ENCODE data around the gene RARRES1. TPM values are rescaled to one million over a fixed set of nuclear protein-coding genes. Genes with fewer than 3 reads are reported as not detected.

Gene RARRES1
- polyA plus RNA-seq, 1 donor: 111 TPM

- DNase-seq: no peak
- no peak overlapping the region for H3K4me3 ChIP-seq (ENCODE audit: low read length)
- H3K27me3 ChIP-seq (ENCODE audit: control insufficient read depth, insufficient read depth, low read length): no peaks in the 10 kb centered on the region
- no peak overlapping the region for H3K27ac ChIP-seq (ENCODE audit: low read length)
- peaks cover 4% of the 10 kb centered on the region for H3K9me3 ChIP-seq (ENCODE audit: control insufficient read depth, low read depth, low read length)
- WGBS (ENCODE audit: insufficient coverage, low lambda C conversion rate): 83% methylated on average over 1 of the region's 7 CpGs
- H3K4me1 ChIP-seq (ENCODE audit: control insufficient read depth, insufficient read depth, low read length): peaks cover 18% of the 10 kb centered on the region
- H3K36me3 ChIP-seq (ENCODE audit: control insufficient read depth, insufficient read depth, low read length): peaks cover 5% of the 10 kb centered on the region
Observed at GRCh38 chr3:158735296-158736033, 3.2 kb upstream of the RARRES1 start.

DNA sequence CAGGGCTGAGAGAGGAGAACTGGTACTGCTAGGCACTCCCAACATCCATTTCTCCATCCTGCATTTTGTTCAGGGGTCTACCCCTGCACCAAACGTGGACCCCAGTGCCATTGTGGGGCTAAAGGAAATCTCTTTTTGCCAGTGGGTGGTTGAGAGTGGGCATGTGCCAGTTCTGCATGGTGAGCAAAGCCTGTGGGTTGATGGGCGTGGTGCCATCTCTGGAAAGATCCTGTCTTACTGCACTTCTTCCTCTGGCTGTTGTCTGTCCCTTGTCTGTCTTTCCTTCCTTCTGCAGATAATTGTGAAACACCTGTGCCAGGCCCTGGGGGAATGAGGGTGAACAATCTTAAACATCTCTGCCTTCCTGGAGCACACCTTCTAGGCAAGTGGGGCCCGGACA is 1.4 kb upstream of the RARRES1 start:
- peaks cover 18% of the 10 kb centered on the region for H3K4me1 ChIP-seq (ENCODE audit: control insufficient read depth, insufficient read depth, low read length)
- H3K9me3 ChIP-seq (ENCODE audit: control insufficient read depth, low read depth, low read length): peaks cover 4% of the 10 kb centered on the region
- WGBS (ENCODE audit: insufficient coverage, low lambda C conversion rate): no CpG with 5 or more reads among the region's 3 CpGs
- H3K27me3 ChIP-seq (ENCODE audit: control insufficient read depth, insufficient read depth, low read length): no peaks in the 10 kb centered on the region
- DNase-seq: no peak
- no peak overlapping the region for H3K4me3 ChIP-seq (ENCODE audit: low read length)
- peaks cover 5% of the 10 kb centered on the region for H3K36me3 ChIP-seq (ENCODE audit: control insufficient read depth, insufficient read depth, low read length)
- no peak overlapping the region for H3K27ac ChIP-seq (ENCODE audit: low read length)

DNA sequence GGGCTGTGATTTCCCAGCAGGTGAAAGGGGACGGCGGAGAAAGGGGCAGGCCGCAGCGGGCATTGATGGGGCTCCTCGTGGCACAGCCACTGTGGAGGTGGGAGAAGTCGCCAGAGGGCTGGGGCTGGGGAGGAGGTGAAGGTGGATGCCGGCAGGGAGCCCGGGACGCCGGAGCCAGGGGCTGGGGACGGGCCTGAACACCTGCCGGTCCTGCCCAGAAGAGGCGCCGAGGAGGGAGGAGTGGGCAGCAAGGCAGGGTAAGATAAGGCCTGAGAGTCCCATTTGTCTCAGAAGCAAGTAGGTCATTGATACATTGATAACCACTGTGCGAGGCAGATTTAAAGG is 571 bp upstream of the RARRES1 start:
- Histone ChIP-seq H3K36me3 (ENCODE audit: control insufficient read depth, insufficient read depth, low read length) (peaks cover 5% of the 10 kb centered on the region), H3K27ac (ENCODE audit: low read length) (peak overlapping the region; percentile 87), H3K4me1 (ENCODE audit: control insufficient read depth, insufficient read depth, low read length) (peaks cover 21% of the 10 kb centered on the region), H3K9me3 (ENCODE audit: control insufficient read depth, low read depth, low read length) (peaks cover 4% of the 10 kb centered on the region), H3K4me3 (ENCODE audit: low read length) (peak overlapping the region; percentile 72), H3K27me3 (ENCODE audit: control insufficient read depth, insufficient read depth, low read length) (no peaks in the 10 kb centered on the region)
- 40% methylated on average over 1 of the region's 15 CpGs for WGBS (ENCODE audit: insufficient coverage, low lambda C conversion rate)
- no peak for DNase-seq

DNA sequence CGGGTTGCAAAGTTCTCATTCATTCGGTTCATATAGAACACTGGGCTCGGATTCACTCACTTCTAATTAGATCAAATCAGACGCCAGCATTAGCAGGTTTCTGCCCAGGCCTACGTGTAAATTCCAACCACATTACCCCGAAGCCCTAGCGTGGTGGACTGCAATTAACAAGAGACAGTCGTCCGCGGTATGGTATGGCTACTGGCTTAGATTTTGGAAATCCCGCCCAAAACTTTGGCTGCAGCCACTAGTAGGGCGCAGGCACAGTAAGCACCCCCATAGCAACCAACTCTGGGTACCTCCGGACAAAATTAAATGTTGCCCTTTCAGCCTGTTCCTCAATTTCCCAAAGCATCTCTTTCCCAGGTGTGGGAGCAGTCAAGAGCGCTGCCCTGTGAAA is 771 bp downstream of the RARRES1 start:
- peaks cover 4% of the 10 kb centered on the region for H3K9me3 ChIP-seq (ENCODE audit: control insufficient read depth, low read depth, low read length)
- H3K36me3 ChIP-seq (ENCODE audit: control insufficient read depth, insufficient read depth, low read length): peaks cover 5% of the 10 kb centered on the region
- no peak for DNase-seq
- H3K27me3 ChIP-seq (ENCODE audit: control insufficient read depth, insufficient read depth, low read length): no peaks in the 10 kb centered on the region
- peaks cover 24% of the 10 kb centered on the region for H3K4me1 ChIP-seq (ENCODE audit: control insufficient read depth, insufficient read depth, low read length)
- peak overlapping the region; percentile 72 for H3K4me3 ChIP-seq (ENCODE audit: low read length)
- H3K27ac ChIP-seq (ENCODE audit: low read length): peak overlapping the region; percentile 87
- no CpG with 5 or more reads among the region's 14 CpGs for WGBS (ENCODE audit: insufficient coverage, low lambda C conversion rate)

DNA sequence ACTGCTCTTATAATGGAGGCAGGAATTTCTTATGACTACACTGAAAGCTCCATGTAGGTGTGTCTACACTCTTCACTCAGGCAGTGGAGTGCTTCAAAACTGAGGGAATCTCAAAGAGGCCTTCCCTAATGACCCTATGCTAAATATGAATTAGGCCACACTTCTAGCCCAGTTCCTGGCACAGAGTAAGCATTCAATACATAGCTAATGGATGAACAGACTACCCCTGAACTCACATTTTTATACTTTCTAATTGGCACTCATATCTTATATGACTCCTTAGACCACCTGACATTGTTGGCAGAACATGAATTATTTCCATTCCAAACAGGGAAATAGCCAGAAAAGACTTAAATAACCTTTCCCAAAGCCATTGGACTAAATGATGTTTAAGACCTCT is 3.4 kb downstream of the RARRES1 start:
- no peak overlapping the region for H3K4me3 ChIP-seq (ENCODE audit: low read length)
- H3K27ac ChIP-seq (ENCODE audit: low read length): no peak overlapping the region
- no peaks in the 10 kb centered on the region for H3K9me3 ChIP-seq (ENCODE audit: control insufficient read depth, low read depth, low read length)
- DNase-seq: no peak
- no peaks in the 10 kb centered on the region for H3K27me3 ChIP-seq (ENCODE audit: control insufficient read depth, insufficient read depth, low read length)
- H3K4me1 ChIP-seq (ENCODE audit: control insufficient read depth, insufficient read depth, low read length): peaks cover 42% of the 10 kb centered on the region
- H3K36me3 ChIP-seq (ENCODE audit: control insufficient read depth, insufficient read depth, low read length): no peaks in the 10 kb centered on the region

- H3K27me3 ChIP-seq (ENCODE audit: control insufficient read depth, insufficient read depth, low read length): no peaks in the 10 kb centered on the region
- H3K9me3 ChIP-seq (ENCODE audit: control insufficient read depth, low read depth, low read length): no peaks in the 10 kb centered on the region
- DNase-seq: no peak
- H3K4me3 ChIP-seq (ENCODE audit: low read length): no peak overlapping the region
- no peaks in the 10 kb centered on the region for H3K36me3 ChIP-seq (ENCODE audit: control insufficient read depth, insufficient read depth, low read length)
- H3K27ac ChIP-seq (ENCODE audit: low read length): no peak overlapping the region
- peaks cover 43% of the 10 kb centered on the region for H3K4me1 ChIP-seq (ENCODE audit: control insufficient read depth, insufficient read depth, low read length)
- 58% methylated on average over 4 of the region's 4 CpGs for WGBS (ENCODE audit: insufficient coverage, low lambda C conversion rate)
Observed at GRCh38 chr3:158728061-158728377, 4.2 kb downstream of the RARRES1 start.

- Histone ChIP-seq H3K4me3 (ENCODE audit: low read length) (no peak overlapping the region), H3K4me1 (ENCODE audit: control insufficient read depth, insufficient read depth, low read length) (peaks cover 46% of the 10 kb centered on the region), H3K27ac (ENCODE audit: low read length) (peak overlapping the region; percentile 3), H3K27me3 (ENCODE audit: control insufficient read depth, insufficient read depth, low read length) (no peaks in the 10 kb centered on the region), H3K36me3 (ENCODE audit: control insufficient read depth, insufficient read depth, low read length) (no peaks in the 10 kb centered on the region), H3K9me3 (ENCODE audit: control insufficient read depth, low read depth, low read length) (no peaks in the 10 kb centered on the region)
- 24% methylated on average over 5 of the region's 10 CpGs for WGBS (ENCODE audit: insufficient coverage, low lambda C conversion rate)
- DNase-seq: peak; percentile 44 to 70
Observed at GRCh38 chr3:158727206-158728060, 4.8 kb downstream of the RARRES1 start.

DNA sequence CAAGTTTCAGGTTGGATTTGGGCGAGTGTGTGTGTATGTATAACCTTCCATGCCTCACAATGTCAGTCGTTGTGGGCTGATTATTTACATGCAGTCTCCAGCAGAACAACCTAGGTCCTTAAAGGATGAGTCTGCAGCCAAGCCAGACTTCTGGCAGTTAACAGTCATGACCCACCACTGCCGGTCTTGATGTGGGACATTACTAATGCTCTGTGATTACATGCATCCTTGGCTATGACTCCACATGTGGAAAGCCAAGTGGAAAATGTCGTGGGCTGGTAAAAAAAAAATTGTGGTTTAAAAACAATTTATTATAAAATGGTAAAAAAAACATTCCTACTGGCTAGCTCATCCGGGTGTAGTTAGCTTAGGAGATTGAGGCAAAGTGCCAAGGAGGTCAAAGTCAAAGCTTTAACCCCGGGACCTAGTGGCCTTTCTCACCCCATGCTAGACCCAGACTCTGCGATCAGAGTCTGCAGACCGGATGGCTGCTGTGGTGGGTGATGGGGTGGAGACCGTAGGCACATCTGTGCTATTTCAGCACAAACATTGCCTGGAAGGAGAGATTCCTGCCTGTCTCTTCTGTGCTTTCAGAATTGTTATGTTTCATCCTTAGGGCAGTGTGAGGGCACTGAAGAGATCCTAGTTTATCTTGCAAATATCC is 6.8 kb downstream of the RARRES1 start:
- WGBS (ENCODE audit: insufficient coverage, low lambda C conversion rate): 75% methylated on average over 1 of the region's 9 CpGs

DNA sequence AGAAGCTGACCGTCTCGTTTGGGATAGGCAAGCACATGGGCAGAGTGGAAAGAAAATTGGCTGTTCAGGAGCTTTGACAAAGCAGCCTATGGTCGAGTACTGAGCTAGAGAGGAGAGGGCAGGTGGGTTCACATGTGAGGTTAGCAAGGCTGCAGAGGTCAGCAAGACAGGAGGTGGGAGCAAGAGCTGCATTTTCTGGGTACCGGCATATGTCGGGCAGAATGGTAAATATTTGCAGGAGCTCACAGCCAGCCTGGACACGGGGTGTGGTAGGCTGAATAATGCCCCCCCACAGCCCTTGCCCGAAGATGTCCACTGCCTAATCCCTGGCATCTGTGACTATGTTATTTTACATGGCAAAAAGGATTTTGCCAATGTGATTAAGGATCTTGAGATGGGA is 8.3 kb downstream of the RARRES1 start:
- Histone ChIP-seq H3K27me3 (ENCODE audit: control insufficient read depth, insufficient read depth, low read length) (no peaks in the 10 kb centered on the region), H3K4me1 (ENCODE audit: control insufficient read depth, insufficient read depth, low read length) (peaks cover 39% of the 10 kb centered on the region), H3K4me3 (ENCODE audit: low read length) (no peak overlapping the region), H3K27ac (ENCODE audit: low read length) (peak overlapping the region; percentile 74), H3K9me3 (ENCODE audit: control insufficient read depth, low read depth, low read length) (no peaks in the 10 kb centered on the region), H3K36me3 (ENCODE audit: control insufficient read depth, insufficient read depth, low read length) (peaks cover 11% of the 10 kb centered on the region)
- DNase-seq: no peak
- WGBS (ENCODE audit: insufficient coverage, low lambda C conversion rate): no CpG with 5 or more reads among the region's 7 CpGs

More for the DNA sequence above, 6.8 kb downstream of the RARRES1 start:
- Histone ChIP-seq H3K27ac (ENCODE audit: low read length) (peak overlapping the region; percentile 26), H3K4me1 (ENCODE audit: control insufficient read depth, insufficient read depth, low read length) (peaks cover 39% of the 10 kb centered on the region), H3K36me3 (ENCODE audit: control insufficient read depth, insufficient read depth, low read length) (peaks cover 7% of the 10 kb centered on the region), H3K27me3 (ENCODE audit: control insufficient read depth, insufficient read depth, low read length) (no peaks in the 10 kb centered on the region), H3K9me3 (ENCODE audit: control insufficient read depth, low read depth, low read length) (no peaks in the 10 kb centered on the region), H3K4me3 (ENCODE audit: low read length) (no peak overlapping the region)
- DNase-seq: peak in 1 of 2 donors; percentile 49

DNA sequence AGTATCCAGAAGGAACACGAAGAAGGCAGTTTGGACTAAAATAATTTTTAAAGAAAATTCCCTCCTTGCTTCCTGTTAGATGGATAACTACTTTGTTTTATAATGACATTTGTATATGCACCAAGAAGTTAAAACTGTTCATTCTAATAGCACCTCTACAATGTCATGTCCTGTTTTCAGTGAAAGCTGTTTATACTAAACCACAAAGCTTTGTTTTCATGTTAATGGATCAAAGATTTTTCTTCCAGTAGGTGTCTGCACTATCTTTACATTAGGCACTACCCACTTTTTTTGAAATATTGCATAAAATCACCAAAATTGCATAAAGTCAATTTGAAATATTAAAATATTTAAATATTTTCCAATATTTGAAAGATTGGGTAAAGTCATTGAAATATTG is 10.1 kb downstream of the RARRES1 start:
- 80% methylated on average over 1 of the region's 1 CpG for WGBS (ENCODE audit: insufficient coverage, low lambda C conversion rate)
- Histone ChIP-seq H3K27ac (ENCODE audit: low read length) (peak overlapping the region; percentile 29), H3K9me3 (ENCODE audit: control insufficient read depth, low read depth, low read length) (no peaks in the 10 kb centered on the region), H3K4me1 (ENCODE audit: control insufficient read depth, insufficient read depth, low read length) (peaks cover 34% of the 10 kb centered on the region), H3K27me3 (ENCODE audit: control insufficient read depth, insufficient read depth, low read length) (no peaks in the 10 kb centered on the region), H3K4me3 (ENCODE audit: low read length) (no peak overlapping the region), H3K36me3 (ENCODE audit: control insufficient read depth, insufficient read depth, low read length) (peaks cover 16% of the 10 kb centered on the region)
- no peak for DNase-seq
